Activated T-helper 17 cell treated with anti-CD3 and anti-CD28 coated beads, Interleukin-2, amount 50 U/mL, for 72 hours (primary cell): Measurements from ENCODE around the gene MYORG. TPM values are rescaled to one million over a fixed set of nuclear protein-coding genes. Genes with fewer than 3 reads are reported as not detected.
"Not testable (repeated sequence)": the region's sequence is repeated elsewhere in the genome, so short reads cannot be mapped to it uniquely, and the experiment has no call there.

ENCODE experiments used
- ATAC-seq: fragments of 150-1000 bp; cut with Tn5 transposase; replicated peaks from 2 replicates; pipeline ENCODE4 v1.10.0; 2021; ENCODE audit warnings: mild to moderate bottlenecking, moderate library complexity
- H3K27ac Mint-ChIP-seq: one replicate; pipeline ENCODE4 v1.8.0; 2022; ENCODE audit warnings: mixed read lengths
- H3K27me3 Mint-ChIP-seq: one replicate; pipeline ENCODE4 v1.8.0; 2022; ENCODE audit warnings: mixed read lengths
- H3K36me3 Mint-ChIP-seq: one replicate; pipeline ENCODE4 v1.8.0; 2022; ENCODE audit warnings: low read depth, mild to moderate bottlenecking, mixed read lengths
- H3K4me1 Mint-ChIP-seq: one replicate; pipeline ENCODE4 v1.8.0; 2022; ENCODE audit warnings: mixed read lengths
- H3K4me3 Mint-ChIP-seq: one replicate; pipeline ENCODE4 v1.8.0; 2022; ENCODE audit warnings: mild to moderate bottlenecking, mixed read lengths
- H3K9me3 Mint-ChIP-seq: one replicate; pipeline ENCODE4 v1.8.0; 2022; ENCODE audit warnings: mixed read lengths
- total RNA-seq, 2 donors: library from RNA; stranded (reverse); gene quantifications; one replicate each; pipeline ENCODE4 v1.2.3, GENCODE V29; 2022

The MYORG gene
- total RNA-seq, 2 donors from 2014 or later: 1.6 to 3.5 TPM

GRCh38 chr9:34338665-34339385 lies 37.9 kb downstream of the MYORG start:
- no peaks in the 10 kb centered on the region for H3K4me1 Mint-ChIP-seq
- no peak for ATAC-seq
- H3K36me3 Mint-ChIP-seq: peaks cover 75% of the 10 kb centered on the region
- H3K4me3 Mint-ChIP-seq: no peak overlapping the region
- H3K9me3 Mint-ChIP-seq: no peaks in the 10 kb centered on the region
- H3K27me3 Mint-ChIP-seq: no peaks in the 10 kb centered on the region
- no peak overlapping the region for H3K27ac Mint-ChIP-seq

DNA sequence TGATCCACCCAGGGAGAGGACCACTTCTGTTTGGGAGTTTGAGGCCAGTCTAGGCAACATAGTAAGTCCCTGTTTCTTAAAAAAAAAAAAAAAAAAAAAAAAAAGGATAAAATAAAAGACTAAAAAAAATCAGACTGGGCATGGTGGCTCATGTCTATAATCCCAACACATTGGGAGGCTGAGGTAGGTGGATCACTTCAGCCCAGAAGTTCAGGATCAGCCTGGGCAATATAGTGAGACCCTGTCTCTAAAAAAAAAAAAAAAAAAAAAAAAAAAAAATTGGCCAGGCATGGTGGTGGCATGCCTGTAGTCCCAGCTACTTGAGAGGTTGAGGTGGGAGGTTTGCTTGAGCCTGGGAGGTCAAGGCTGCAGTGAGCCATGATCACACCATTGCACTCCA lies 38.6 kb downstream of the MYORG start:
- H3K27me3 Mint-ChIP-seq, H3K27ac Mint-ChIP-seq, H3K4me1 Mint-ChIP-seq, H3K4me3 Mint-ChIP-seq, ATAC-seq, H3K9me3 Mint-ChIP-seq: not testable (repeated sequence)
- H3K36me3 Mint-ChIP-seq: peaks cover 67% of the 10 kb centered on the region

GRCh38 chr9:34337403-34337802 lies 39.3 kb downstream of the MYORG start:
- ATAC-seq: no peak
- peaks cover 60% of the 10 kb centered on the region for H3K36me3 Mint-ChIP-seq
- H3K27me3 Mint-ChIP-seq: no peaks in the 10 kb centered on the region
- H3K27ac Mint-ChIP-seq: no peak overlapping the region
- no peak overlapping the region for H3K4me3 Mint-ChIP-seq
- peaks cover 5% of the 10 kb centered on the region for H3K4me1 Mint-ChIP-seq
- H3K9me3 Mint-ChIP-seq: no peaks in the 10 kb centered on the region

DNA sequence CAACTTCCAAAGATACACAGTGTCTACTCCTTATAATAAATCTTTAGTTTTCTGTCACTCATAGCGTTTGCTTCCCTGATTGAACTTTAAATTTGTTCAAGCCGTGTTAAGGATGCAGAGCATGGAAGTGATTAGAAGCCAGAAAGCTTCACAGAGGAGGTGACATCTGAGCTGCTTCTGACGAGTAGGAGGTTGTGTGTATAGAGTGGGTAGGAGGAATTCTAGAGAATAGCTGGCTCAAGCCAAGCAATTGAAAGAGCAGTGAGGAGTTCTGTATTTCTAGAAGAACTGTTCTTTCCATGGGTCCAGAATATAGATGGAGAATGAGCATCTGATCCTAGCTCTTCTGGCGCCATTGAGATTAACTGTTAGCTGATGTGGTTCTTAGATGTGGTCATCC lies 41.3 kb downstream of the MYORG start:
- H3K27ac Mint-ChIP-seq: peak overlapping the region; percentile 30
- no peak overlapping the region for H3K4me3 Mint-ChIP-seq
- H3K4me1 Mint-ChIP-seq: peaks cover 13% of the 10 kb centered on the region
- H3K9me3 Mint-ChIP-seq: no peaks in the 10 kb centered on the region
- ATAC-seq: no peak
- H3K36me3 Mint-ChIP-seq: peaks cover 41% of the 10 kb centered on the region
- H3K27me3 Mint-ChIP-seq: no peaks in the 10 kb centered on the region

DNA sequence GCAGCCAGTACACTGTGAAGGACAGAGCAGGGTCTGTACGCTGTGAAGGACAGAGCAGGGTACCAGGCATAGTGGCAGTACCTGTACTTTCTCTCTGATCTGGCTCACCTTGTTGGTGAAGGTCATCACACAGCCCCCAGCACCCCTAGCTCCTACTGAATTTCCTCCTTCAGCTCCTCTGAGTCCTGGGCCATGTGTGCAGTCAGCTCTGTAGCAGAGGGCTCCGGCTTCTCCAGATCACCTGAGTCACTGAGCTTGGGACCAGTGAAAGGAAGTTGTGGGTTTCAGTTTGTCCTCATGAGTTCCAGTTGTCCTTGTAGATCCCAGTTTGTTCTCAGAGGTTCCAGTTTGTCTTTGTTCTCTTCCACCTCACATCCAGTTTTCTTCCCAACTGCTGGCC lies 41.8 kb downstream of the MYORG start:
- peak overlapping the region; percentile 30 for H3K27ac Mint-ChIP-seq
- H3K36me3 Mint-ChIP-seq: peaks cover 36% of the 10 kb centered on the region
- no peaks in the 10 kb centered on the region for H3K27me3 Mint-ChIP-seq
- ATAC-seq: no peak
- H3K9me3 Mint-ChIP-seq: no peaks in the 10 kb centered on the region
- no peak overlapping the region for H3K4me3 Mint-ChIP-seq
- H3K4me1 Mint-ChIP-seq: peaks cover 13% of the 10 kb centered on the region

DNA sequence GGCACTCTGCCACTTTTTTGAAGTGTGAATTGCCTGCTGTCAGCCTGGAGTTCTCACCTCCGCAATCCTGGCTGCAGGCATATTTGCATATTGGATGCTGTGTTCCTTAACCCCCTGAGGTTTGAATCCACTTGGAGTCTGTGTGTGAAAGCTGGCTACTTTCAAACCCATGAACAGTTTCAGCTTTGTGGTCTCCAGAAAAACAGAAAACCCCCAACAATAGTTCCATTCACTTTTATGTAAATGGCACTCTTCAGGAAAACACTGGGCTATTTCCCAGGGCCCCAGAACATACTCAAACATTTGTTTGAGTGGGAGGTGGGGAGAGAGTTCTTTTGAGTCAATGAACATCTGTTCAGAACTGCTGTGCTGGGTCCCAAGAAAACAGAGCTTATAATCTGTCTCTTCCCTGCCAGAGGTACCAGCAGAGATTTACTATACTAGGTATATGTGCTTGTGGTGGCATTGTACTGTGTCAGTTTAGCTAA lies 42.3 kb downstream of the MYORG start:
- peak overlapping the region; percentile 30 for H3K27ac Mint-ChIP-seq
- H3K27me3 Mint-ChIP-seq: no peaks in the 10 kb centered on the region
- peaks cover 36% of the 10 kb centered on the region for H3K36me3 Mint-ChIP-seq
- no peak overlapping the region for H3K4me3 Mint-ChIP-seq
- H3K9me3 Mint-ChIP-seq: no peaks in the 10 kb centered on the region
- no peak for ATAC-seq
- H3K4me1 Mint-ChIP-seq: peaks cover 13% of the 10 kb centered on the region

DNA sequence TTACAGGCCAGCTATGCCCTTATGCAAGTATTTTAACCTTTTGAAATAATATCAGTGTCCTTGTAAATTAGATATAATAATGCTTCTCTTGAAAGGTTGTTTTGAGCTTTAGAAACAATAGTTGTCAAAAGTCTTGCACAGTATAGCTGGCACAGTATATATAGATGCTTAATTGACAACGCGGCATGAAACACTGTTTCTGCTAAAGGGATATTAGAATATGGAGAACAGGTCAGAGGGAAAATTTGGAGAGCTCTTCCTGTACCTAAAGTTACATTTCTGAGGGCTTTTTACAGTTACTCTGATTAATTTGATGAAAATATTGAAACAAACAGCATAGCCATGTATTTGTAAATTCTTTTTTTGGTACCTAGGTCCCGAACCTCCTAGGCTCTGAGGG lies 42.9 kb downstream of the MYORG start:
- no peak overlapping the region for H3K27ac Mint-ChIP-seq
- H3K9me3 Mint-ChIP-seq: no peaks in the 10 kb centered on the region
- no peak overlapping the region for H3K4me3 Mint-ChIP-seq
- no peaks in the 10 kb centered on the region for H3K27me3 Mint-ChIP-seq
- peaks cover 36% of the 10 kb centered on the region for H3K36me3 Mint-ChIP-seq
- peaks cover 13% of the 10 kb centered on the region for H3K4me1 Mint-ChIP-seq
- ATAC-seq: no peak

DNA sequence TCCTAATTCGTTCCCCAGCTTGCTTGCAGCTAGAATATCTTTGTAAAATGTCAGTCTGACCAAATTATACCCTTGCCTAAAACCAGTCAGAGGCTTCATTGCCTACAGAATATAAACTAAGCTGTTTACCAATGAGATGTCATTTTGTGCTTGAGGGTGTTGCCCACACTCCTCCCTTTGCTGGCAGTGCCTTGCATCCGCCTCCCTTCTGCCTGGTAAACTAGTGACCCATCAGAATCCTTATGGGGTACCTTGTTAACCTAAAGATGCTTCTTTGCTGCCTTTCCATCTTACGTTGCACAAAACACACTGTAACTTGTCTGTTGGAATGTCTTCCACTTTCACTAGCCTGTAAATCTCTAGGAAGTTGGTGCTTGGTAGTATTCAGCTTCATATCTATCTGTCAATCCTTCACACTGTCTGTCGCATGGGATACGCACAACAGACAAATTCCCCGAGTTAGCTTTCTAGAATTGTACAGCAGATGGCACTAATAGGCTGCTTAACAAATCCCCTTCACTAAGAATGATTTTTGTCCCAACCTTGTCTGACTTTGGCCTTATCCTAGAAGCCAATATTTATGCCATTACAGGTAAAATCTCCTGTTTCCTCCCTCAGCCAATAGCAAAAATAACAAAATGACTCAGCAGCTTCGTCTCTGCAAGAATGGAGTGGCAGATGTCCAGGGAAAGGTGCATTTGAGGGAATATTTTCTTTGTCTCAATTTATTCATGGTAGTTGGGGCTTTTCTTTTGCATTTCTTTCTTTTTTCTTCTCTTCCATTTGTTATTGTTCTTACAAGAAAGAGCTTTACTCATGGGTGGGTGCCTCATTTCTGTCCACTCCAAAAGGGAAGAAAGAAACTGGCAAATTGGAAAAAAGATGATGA lies 44.4 kb downstream of the MYORG start:
- no peaks in the 10 kb centered on the region for H3K27me3 Mint-ChIP-seq
- H3K36me3 Mint-ChIP-seq: peaks cover 27% of the 10 kb centered on the region
- H3K27ac Mint-ChIP-seq: peak overlapping the region; percentile 53
- no peaks in the 10 kb centered on the region for H3K9me3 Mint-ChIP-seq
- H3K4me3 Mint-ChIP-seq: no peak overlapping the region
- peaks cover 13% of the 10 kb centered on the region for H3K4me1 Mint-ChIP-seq
- ATAC-seq: no peak

- peak overlapping the region; percentile 3 for H3K4me3 Mint-ChIP-seq
- H3K9me3 Mint-ChIP-seq: no peaks in the 10 kb centered on the region
- no peak for ATAC-seq
- H3K27ac Mint-ChIP-seq: no peak overlapping the region
- peaks cover 16% of the 10 kb centered on the region for H3K36me3 Mint-ChIP-seq
- no peaks in the 10 kb centered on the region for H3K27me3 Mint-ChIP-seq
- peaks cover 18% of the 10 kb centered on the region for H3K4me1 Mint-ChIP-seq
Observed at GRCh38 chr9:34331196-34331595, 45.5 kb downstream of the MYORG start.

DNA sequence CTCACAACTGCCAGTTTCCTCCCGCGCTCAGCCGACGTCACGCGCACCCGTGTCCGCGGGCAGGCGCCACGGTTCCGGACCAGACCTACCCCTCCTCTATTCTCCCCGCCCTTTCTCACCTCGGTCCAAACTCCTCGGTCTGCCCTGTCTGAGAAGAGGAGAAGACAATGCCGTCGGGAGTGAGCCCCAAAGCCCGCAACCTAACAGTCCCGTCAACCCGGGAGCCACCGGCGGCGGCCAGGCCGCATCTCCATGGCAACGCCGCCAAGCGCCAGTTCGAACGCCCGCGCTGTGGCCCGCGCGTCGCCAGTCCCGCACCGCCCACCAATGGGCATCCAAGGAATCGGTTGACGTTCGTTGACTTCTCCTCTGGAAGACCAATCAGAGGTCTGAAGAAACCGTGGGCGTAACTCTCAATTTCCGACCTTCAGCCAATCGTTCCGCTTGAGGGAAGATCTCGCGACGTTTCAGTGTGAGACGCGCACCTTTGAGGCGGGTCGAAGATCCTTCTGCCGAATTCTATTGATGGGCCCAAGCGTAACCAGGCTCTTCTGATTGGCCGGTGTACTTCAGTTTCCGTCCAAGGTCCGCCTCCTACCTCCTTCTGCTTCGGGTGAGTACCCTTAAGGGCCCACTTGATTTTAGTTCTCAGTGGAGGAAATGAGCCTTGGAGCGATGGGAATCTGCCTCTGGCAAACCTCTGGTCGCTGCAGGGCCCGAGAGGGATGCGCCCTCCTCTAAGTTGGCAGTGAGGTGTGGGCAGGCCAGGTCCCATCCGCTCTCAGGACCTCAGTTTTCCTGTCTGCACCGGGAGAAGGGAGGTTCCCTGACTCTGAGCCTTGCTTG lies 47.5 kb downstream of the MYORG start, which contains the start of the genes KIF24 and NUDT2:
TSS of gene KIF24 (minus strand) at position 282 of the 846 bp plus-strand sequence. CDS start 17,922 bp downstream, outside the sequence.
TSS of gene NUDT2 (plus strand) at position 583 of the 846 bp plus-strand sequence. CDS start 9,471 bp downstream, outside the sequence.
- H3K27me3 Mint-ChIP-seq: no peaks in the 10 kb centered on the region
- peaks cover 13% of the 10 kb centered on the region for H3K36me3 Mint-ChIP-seq
- peak; percentile 94 for ATAC-seq
- H3K4me3 Mint-ChIP-seq: peak within 1 kb of the TSS; percentile 98
- no peaks in the 10 kb centered on the region for H3K9me3 Mint-ChIP-seq
- H3K27ac Mint-ChIP-seq: peak within 1 kb of the TSS; percentile 99
- peaks cover 22% of the 10 kb centered on the region for H3K4me1 Mint-ChIP-seq

GRCh38 chr9:34328500-34328986 lies 48.2 kb downstream of the MYORG start:
- no peak for ATAC-seq
- no peaks in the 10 kb centered on the region for H3K9me3 Mint-ChIP-seq
- peaks cover 24% of the 10 kb centered on the region for H3K4me1 Mint-ChIP-seq
- H3K27me3 Mint-ChIP-seq: no peaks in the 10 kb centered on the region
- peak overlapping the region; percentile 98 for H3K4me3 Mint-ChIP-seq
- H3K36me3 Mint-ChIP-seq: peaks cover 13% of the 10 kb centered on the region
- peak overlapping the region; percentile 99 for H3K27ac Mint-ChIP-seq

GRCh38 chr9:34326690-34327089 lies 50.0 kb downstream of the MYORG start:
- H3K4me1 Mint-ChIP-seq: peaks cover 12% of the 10 kb centered on the region
- H3K9me3 Mint-ChIP-seq: no peaks in the 10 kb centered on the region
- H3K27me3 Mint-ChIP-seq: no peaks in the 10 kb centered on the region
- ATAC-seq: no peak
- H3K4me3 Mint-ChIP-seq: no peak overlapping the region
- H3K36me3 Mint-ChIP-seq: peaks cover 13% of the 10 kb centered on the region
- H3K27ac Mint-ChIP-seq: peak overlapping the region; percentile 34

DNA sequence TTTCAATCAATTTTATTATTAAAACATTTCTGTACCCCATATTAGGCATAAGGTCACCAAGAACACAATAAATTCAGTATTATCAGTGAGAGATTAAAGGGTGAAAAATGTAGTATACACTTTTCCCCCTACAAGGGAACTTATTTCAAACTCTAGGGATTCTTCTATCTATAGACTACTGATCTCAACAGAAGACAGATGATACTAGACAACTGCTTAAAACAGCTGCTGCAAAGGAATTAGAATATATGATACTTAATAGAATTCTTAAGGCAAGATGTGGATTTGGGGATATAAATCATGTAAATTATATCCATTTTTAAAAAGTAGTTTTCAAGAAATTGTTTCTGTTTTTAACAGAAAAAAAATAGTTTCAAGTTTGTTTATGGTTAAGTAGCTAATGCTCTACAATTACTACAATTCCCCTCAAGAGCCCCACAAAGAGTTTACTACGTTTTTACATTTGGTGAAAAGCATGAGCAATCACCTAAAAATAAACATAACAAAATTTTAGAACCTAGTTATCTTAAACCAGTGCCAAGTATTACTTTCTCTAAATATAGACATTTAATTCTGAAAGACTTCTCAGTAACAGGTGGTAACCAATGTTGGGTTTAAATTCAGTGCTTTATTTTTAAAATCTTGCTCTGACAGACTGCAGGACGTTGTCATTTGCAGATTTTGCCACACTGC lies 53.7 kb downstream of the MYORG start:
- peaks cover 11% of the 10 kb centered on the region for H3K4me1 Mint-ChIP-seq
- no peaks in the 10 kb centered on the region for H3K36me3 Mint-ChIP-seq
- ATAC-seq: no peak
- no peak overlapping the region for H3K27ac Mint-ChIP-seq
- no peak overlapping the region for H3K4me3 Mint-ChIP-seq
- no peaks in the 10 kb centered on the region for H3K9me3 Mint-ChIP-seq
- no peaks in the 10 kb centered on the region for H3K27me3 Mint-ChIP-seq
